Measurements from ENCODE around the gene MIOX.

Gene MIOX

DNA sequence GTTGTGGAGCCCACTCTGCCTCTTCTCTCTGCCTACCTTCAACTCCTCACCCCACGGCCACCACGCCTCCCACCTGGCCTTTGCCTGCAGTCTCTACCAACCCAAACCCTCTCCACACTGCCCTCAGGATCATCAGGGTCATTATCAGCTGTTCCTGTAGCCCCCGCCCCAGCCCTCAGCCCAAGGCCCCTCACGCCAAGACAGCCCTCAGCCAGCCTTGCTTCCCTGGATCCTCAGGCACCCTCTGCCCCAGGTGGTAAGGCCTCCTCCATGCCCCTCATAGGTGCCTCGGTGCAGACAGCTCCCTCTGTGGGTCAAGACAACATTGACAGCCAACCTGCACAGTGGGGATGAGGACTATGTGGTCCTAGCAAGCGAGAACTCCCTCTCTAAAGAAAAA lies 13.6 kb upstream of the MIOX start:
- DNase-seq (ENCODE audit: low read depth, low spot score), result no peak

DNA sequence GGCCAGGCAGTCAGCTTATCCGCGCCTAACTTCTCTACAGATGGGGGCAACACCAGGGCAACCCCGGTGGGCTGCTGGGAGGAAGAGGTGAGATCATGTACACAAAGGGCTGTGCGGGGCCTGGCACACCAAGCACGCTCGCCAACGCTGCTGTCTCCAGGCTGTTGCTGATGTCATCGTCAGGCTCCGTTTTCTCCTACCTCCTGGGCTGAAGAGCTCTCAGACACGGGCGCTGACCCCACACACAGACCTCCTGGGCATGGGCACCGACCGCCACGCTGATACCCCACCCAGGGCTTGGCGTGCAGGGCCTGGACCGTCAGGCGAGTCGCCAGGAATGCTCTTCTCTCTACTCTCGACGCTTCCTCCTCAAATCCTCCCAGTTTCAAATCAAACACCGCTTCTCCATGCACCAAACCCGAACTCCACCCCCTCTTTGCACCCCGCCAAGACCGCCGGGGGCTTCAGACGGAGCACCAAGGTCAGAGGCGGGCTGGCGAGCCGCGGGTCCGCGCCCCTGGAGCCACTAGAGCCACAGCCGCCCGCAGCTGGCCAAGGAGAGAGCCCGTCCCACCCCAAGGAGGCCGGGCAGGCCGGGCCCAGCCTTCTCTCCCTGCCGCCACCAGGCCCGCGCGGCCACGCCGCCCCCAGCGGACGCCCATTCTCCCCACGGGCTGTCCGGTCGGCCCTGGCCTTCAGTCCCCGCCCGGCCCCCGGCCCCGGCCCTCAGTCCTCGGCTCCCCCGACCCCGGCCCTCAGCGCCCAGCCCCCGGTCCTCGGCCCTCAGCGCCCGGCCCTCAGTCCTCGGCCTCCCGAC lies 12.6 kb upstream of the MIOX start:
- DNase-seq (ENCODE audit: low read depth, low spot score), result no peak

DNA sequence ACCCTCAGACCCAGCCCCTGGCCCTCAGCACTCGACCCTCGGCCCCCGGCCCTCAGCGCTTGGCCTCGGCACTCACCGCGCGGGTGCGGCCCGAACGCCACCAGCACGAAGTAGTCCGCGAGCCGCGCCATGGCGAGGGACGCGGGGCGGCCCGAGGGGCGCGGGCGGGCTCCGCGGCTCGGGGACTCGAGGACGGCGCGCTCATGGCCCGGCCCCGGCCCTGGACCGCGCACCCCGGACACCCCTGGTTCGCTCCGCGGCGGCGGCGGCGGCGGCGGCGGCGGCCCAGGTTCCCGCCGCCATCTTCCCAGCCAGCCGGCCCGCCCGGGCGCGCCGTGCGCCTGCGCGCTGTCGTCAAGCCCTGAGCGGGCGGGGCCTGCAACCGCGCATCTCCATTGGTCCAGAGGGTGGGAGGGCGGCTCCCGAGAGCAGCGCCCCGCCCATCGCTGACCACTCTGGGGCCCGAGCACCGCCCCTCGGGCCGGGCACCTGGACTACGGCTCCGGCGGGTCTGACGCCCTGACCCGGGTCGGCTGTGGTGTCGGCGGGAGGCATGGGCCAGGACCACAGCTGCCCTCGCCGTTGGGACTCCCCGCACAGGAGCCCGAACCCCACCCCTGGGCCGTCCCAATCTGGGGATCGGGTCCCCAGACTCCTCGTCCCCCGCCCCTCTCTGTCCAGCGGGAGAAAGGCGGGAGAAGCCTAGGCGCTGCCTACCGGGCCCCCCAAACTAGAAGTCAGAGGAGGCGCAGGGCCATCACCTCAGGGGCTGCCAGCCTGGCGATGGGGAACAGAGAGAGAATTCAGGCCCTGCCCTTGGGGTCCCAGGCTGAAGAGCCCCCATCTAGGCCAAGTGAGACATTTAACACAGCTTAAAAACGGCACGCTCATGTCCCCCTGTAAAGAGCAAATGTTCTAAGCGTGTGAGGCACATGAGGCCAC lies 11.7 kb upstream of the MIOX start, which contains the start of gene SBF1:
TSS of gene SBF1 (minus strand) at position 326 of the 942 bp plus-strand sequence. CDS start at position 131, 195 bp downstream.
- DNase-seq (ENCODE audit: low read depth, low spot score), result peak; percentile 38

DNA sequence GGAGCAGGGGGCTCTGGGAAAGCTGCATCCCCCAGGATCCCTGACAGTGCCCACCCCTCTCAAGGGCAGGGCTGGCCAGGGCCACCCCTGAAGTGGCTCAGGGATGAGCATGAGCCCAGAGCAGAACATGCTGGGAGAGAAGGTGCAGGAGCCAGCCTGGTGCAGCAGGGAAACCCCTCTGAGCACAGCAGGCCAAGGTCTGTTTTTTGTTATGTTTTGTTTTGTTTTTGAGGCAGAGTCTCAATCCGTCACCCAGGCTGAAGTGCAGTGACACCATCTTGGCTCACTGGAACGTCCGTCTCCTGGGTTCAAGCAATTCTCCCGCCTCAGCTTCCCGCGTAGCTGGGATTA lies 11.0 kb upstream of the MIOX start:
- DNase-seq (ENCODE audit: low read depth, low spot score), result no peak

DNA sequence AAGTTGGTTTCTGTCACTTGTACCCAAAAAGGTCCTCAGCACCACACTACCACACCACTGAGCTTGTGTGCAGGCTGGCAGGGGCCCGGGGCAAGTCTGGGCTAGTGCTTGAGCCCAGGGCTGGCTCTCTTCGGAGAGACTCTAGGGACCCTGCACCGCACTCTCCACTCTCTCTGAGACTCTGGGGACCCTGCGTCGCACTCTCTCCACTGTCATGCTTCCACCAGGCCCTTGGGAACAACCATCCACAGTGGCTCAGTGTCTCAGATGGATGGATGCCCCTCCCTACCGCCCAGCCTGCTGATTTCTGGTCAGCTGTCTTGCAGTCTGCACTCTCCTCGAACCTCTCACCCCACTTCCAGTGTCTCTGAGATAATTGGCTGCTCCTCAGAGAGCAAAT lies 9.8 kb upstream of the MIOX start:
- DNase-seq (ENCODE audit: low read depth, low spot score), result no peak

DNA sequence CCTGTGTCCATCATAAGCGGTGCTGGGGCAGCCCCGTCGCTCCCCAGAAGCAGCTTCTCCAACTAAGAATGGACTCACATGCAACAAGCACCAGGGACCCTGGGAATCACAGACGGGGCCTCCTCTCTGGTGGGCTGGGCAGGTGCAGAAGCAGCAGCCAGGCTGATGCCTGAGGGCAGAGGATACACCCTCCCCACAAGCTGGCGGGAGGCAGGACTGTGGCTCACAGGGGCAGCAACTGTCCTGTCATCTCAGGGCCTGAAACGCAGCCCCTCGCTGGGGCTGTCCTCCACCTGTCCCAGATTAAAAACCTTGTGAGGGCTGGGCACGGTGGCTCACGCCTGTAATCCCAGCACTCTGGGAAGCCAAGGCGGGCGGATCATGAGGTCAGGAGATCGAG lies 8.7 kb upstream of the MIOX start:
- DNase-seq (ENCODE audit: low read depth, low spot score), result no peak

DNA sequence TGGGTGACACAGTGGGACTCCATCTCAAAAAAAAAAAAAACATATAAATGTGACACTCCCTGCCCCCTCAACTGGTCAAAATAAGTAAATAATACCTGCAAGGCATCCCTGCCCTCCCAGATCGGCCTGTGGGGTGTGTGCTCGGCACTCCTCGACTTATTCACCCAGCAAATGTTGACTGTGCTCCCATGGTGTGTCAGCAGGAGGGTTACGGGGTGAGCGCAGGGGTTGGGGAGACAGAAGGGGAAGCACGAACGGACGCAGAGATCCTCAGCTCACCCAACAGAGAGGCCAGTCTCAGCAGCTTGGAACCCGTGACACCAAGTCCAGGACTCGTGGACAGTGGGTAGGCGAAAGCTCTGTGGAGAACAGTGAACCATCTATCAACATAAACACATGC lies 6.9 kb upstream of the MIOX start:
- DNase-seq (ENCODE audit: low read depth, low spot score), result no peak

DNA sequence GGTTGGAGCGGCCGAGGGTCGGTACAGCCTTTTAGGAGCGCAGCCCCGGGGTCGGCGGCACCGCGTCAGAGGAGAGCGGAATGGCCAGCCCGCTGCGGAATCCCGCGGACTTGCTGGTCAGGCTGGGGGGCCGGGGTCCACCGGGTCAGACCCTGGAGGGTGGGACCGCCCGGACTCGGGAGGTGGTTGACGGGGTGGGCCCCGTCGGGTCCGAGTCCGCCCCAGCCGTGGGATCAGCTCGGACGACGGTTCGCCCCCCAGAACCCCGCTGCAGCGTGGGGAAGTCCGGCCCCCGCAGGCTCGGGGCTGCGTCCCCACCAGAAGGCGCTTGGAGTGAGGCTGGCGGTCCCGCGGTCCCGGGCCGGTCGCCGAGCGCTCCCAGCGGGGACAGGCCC lies 5.6 kb upstream of the MIOX start:
- DNase-seq (ENCODE audit: low read depth, low spot score), result no peak

DNA sequence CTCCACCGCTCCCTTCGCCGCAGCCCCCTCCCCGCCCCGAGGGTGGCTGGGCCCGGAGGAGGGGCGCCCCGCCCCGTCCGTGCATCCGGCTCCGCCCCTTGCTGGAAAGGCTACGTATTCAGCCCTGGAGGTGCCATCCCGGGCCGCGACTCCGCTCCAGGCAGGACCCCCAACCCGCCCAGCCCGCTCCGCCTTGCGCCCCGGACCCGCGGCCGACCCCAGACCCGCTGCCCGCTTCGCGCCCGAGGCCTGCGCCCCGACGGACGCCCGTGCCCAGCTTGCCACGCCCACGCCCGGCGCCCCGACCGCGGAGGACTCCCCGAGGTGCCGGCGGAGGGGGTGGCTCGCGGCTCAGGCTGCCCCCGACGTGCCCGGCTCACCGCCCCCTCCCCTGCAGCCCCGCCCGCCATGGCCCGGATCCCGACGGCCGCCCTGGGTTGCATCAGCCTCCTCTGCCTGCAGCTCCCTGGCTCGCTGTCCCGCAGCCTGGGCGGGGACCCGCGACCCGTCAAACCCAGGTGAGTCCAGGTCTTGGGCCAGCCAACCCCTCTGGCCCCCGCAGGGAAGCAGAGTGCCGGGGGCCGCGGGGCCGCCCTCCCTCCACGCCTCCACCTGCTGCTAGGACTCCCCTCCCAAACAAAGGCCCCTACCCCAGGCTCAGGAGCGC lies 5.1 kb upstream of the MIOX start, which contains the start of gene ADM2:
TSS of gene ADM2 (plus strand) at position 104 of the 667 bp plus-strand sequence. CDS start at position 409, 305 bp downstream.
- no peak for DNase-seq (ENCODE audit: low read depth, low spot score)

DNA sequence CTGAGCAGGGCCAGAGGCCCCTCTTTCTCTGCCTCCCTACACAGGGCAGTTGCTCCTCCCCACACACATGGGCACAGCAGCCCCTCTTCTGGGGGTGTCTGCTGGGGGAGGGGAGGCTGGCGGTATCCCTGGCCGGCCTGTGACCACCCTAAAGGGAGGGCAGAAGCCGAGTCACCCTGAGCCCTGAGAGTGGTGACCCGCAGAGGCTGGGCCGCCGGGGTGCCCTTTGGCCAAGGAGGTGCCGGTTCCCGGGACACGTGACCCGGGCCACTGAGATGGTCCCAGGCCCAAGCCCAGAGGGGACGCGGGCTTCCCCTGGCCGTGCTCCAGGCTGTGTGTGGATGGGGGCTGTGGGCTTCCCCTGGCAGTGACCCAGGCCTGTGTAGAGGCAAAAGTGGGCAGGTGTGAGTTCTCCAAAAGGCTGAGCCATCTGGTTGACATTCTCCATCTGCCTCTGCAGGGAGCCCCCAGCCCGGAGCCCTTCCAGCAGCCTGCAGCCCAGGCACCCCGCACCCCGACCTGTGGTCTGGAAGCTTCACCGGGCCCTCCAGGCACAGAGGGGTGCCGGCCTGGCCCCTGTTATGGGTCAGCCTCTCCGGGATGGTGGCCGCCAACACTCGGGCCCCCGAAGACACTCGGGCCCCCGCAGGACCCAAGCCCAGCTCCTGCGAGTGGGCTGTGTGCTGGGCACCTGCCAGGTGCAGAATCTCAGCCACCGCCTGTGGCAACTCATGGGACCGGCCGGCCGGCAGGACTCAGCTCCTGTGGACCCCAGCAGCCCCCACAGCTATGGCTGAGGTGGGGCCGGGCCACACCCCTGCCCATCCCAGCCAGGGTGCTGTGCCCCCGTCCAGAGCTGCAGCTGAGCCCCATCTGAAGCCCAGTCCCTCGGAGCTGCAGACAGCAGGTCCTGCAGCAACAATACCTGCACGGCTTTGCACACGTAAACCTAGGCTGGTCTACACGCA lies 4.3 kb upstream of the MIOX start:
- no peak for DNase-seq (ENCODE audit: low read depth, low spot score)

DNA sequence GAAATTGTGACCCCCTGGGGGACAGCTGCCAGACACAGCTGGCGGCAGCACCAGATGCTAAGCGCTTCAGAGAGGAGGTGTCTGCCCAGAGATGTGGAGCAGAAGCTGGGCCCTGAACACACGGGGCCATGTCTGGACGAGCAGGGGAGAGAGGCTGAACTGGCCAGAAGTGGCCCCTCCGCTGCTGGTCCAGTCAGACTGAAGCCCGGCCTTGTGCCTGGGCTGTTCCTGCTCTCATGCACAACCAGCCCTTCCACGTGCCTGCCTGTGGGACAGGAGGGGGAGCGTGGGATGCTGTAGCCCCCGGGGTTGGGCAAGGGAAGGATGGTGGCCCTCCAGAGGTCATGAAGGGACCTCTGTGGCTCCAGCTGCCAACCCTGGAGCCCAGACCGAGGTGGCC lies 3.6 kb upstream of the MIOX start:
- DNase-seq (ENCODE audit: low read depth, low spot score), result no peak

DNA sequence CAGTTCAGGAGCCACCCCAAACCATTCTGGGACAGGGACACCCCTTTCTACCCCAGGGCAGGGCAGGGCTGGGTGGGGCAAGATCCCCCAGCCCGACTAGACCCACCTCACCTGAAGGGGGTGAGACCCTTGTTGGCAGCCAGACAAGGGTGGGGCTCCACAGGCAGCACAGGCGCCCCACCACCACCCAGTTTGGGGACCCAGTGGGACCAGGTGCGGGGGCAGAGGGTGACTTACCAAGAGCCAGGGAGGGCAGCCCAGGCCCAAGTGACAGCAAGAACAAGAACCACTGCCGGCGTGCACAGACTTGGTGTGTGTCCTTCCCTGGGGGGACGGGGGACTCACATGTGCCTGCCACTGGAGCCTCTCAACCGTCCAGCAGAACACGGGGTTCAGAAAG lies 3.1 kb upstream of the MIOX start:
- no peak for DNase-seq (ENCODE audit: low read depth, low spot score)

DNA sequence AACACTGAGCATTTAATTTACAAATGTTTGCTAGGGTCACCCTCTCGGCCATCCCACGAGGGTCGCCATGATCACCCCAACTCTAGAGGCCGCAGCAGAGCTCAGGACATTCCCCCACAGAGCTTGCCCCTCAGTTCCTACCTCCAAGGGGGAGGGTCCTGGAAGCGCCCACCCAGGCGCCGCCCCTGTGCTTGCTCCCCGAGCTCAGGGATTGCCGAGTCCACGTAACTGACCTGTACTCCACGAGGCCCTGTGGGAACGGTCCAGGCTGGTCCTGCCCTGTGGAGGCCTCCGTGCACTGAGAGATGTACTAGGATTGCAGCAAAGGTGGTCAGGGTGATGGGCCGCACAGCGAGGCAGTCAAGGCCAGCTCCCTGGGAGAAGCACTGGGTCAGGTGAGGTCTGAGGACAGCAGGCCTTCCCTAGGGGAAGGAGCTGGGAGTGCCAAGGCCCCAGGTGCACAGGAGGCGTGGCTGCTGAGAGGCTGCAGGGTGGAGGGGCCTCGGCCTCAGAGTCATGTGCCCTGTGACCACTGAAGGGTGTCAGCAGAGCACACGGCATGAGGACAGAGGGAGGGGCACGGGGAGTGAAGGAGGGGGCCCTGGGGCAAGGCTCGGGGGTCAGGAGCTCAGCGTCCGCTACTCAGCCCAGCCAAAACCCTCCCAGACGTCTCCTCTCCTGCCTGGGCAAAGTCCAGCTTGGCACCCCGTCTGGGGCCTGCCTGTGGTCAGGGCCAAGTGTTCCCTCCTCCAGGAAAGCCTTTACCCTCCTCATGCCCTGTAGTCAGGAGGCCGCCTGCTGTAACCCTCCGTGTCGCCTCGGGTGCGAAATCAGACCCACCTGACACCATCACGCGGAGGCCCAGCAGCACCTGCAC lies 2.4 kb upstream of the MIOX start:
- DNase-seq (ENCODE audit: low read depth, low spot score), result no peak

DNA sequence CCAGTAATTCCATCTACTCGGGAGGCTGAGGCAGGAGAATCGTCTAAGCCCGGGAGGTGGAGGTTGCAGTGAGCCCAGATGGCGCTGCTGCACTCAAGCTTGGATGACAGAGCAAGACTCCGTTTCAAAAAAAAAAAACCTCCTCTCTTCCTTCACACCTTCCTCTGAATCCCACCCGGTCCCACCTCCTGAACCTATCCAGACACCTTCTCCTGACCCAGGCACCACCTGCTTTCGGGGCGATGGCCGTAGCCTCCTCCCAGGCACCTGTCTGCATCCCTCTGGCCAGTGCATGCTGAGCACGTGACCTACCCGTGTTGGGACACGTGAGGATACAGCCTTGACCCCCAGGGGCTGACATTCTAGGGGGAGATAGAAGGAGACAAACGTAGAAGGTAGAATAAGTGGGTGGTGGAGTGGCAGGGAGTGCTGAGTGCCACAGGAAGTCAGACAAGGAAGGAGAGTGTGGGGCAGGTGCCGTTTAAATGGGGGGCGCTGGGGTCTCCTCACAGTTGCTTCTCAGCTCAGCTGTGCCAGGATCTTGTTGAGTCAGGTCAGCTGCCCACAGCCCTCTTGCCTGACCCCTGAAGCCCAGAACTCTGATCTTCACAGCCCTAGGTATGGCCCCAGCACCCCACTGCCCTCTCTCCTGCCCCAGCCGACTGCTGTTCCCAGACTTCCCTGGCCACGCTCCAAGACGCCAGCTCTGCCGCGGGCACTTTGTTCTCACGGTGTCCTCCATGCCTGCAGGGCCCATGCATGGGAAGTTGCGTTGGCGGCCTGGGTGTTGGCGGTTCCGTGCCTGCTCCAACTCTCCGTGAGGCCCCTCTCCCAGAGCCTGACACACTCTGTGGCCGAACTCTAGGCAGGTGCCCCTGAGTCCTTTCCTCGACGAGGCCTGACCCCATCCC lies 1.2 kb upstream of the MIOX start:
- DNase-seq (ENCODE audit: low read depth, low spot score), result no peak

DNA sequence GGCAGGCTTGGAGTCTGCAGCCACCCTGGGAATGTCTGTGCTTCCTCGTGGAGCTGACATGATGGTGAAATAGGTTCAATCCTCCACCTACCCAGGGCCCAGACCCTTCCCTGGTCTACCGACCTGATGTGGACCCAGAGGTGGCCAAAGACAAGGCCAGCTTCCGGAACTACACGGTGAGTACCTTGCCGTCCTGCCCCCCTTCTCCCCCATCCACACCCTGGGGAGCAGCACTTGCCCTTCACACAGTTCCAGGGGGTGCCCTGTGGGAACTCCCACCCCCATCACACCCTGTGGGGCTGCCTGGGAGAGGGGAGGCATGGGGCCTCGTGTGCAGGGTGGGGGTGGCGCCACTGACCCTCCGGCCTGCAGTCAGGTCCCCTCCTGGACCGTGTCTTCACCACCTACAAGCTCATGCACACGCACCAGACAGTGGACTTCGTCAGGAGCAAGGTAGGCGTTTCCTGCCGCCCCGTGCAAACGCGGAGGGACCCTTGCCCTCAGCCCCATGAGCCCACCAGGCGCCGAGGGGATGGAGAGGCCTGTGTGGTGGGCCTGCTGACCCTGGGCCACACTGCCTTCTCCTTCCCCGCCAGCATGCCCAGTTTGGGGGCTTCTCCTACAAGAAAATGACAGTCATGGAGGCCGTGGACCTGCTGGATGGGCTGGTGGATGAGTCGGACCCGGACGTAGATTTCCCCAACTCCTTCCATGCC lies 789 bp downstream of the MIOX start:
- DNase-seq (ENCODE audit: low read depth, low spot score), result no peak

DNA sequence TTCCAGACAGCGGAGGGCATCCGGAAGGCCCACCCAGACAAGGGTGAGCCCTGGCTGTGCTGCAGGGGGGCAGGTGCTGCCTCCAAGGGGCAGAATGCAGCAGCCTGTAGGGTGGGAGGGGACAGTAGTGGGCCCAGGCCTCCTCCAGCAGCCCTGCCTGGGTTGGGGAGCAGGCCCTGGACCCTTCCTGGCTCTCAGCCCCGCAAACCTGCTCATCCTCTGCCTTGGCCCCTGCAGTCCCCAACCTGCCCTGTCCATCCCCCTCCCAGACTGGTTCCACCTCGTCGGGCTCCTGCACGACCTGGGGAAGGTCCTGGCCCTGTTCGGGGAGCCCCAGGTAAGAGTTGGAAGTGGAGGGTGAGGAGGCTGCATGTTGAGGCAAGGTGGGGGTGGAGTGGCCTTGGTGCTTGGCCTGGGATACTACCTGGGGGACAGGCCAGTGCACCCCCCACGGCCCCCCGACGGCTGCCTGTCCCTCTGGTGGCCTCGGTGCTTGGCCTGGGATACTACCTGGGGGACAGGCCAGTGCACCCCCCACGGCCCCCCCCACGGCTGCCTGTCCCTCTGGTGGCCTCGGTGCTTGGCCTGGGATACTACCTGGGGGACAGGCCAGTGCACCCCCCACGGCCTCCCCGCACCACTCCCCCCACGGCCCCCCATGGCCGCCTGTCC lies 1.5 kb downstream of the MIOX start:
- no peak for DNase-seq (ENCODE audit: low read depth, low spot score)

DNA sequence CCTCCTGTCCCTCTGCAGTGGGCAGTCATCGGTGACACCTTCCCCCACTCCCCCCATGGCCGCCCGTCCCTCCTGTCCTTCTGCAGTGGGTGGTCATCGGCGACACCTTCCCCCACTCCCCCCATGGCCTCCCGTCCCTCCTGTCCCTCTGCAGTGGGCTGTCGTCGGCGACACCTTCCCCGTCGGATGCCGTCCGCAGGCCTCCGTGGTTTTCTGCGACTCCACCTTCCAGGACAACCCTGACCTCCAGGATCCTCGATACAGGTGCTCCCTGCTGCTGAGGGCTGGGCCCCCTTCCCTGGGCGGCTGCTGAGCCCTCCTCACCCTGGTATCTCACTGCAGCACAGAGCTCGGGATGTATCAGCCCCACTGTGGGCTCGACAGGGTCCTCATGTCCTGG lies 2.2 kb downstream of the MIOX start:
- no peak for DNase-seq (ENCODE audit: low read depth, low spot score)

All from iPS DF 19.7 (cell line).